Fibroblast of skin of left quadriceps (primary cell): Measurements from ENCODE around the gene HOXD4.

Experiments
- DNase-seq, 2 experiments: peaks; one replicate each; pipeline ENCODE4 v3.0.0-alpha.2; 2013; ENCODE audit warnings: low read depth in 2 of 2

The HOXD4 gene

GRCh38 chr2:176151442-176152287, at the start of gene HOXD4:
HOXD4 (plus strand) TSS chr2:176151550; CDS start chr2:176151634, 84 bp downstream.
- DNase-seq = no peak

GRCh38 chr2:176101842-176102241, 49.5 kb upstream of the HOXD4 start:
- no peak for DNase-seq

GRCh38 chr2:176102309-176102866, 49.0 kb upstream of the HOXD4 start:
- DNase-seq = no peak

- no peak for DNase-seq
These were observed 48.2 kb upstream of the HOXD4 start for GRCh38 chr2:176103194-176103593.

GRCh38 chr2:176103742-176104315, 47.5 kb upstream of the HOXD4 start:
- DNase-seq = no peak

GRCh38 chr2:176104316-176105077, 46.9 kb upstream of the HOXD4 start:
- no peak for DNase-seq

GRCh38 chr2:176105078-176105729, 46.1 kb upstream of the HOXD4 start:
- DNase-seq = no peak

GRCh38 chr2:176105730-176106580, 45.4 kb upstream of the HOXD4 start:
- no peak for DNase-seq

GRCh38 chr2:176106581-176107539, 44.5 kb upstream of the HOXD4 start, which contains the start of gene HOXD11:
HOXD11 (plus strand) TSS chr2:176107280; CDS start chr2:176107356, 76 bp downstream.
- DNase-seq = no peak

GRCh38 chr2:176107731-176108181, 43.6 kb upstream of the HOXD4 start:
- no peak for DNase-seq

- no peak for DNase-seq
These were observed 42.0 kb upstream of the HOXD4 start for GRCh38 chr2:176109192-176109901.

GRCh38 chr2:176109946-176110345, 41.4 kb upstream of the HOXD4 start:
- no peak for DNase-seq

GRCh38 chr2:176110415-176111308, 40.7 kb upstream of the HOXD4 start:
- DNase-seq = no peak

- no peak for DNase-seq
These were observed 40.1 kb upstream of the HOXD4 start for GRCh38 chr2:176111309-176111663.

- no peak for DNase-seq
These were observed 39.4 kb upstream of the HOXD4 start for GRCh38 chr2:176111846-176112374.

GRCh38 chr2:176112375-176113302, 38.7 kb upstream of the HOXD4 start:
- no peak for DNase-seq
